HEK293 (cell line): ENCODE data around the gene JAML.
A peak's percentile ranks its signal among the peaks of the same experiment; 100 is the strongest.

ENCODE experiments used
- BCL6B ChIP-seq: fragments of 450-650 bp; formaldehyde crosslinking; IDR thresholded peaks from 2 replicates; pipeline ENCODE4 v1.5.1; 2017; ENCODE audit warnings: missing biosample characterization, missing genetic modification characterization
- ELK4 ChIP-seq: IDR thresholded peaks from 2 replicates; pipeline ENCODE4 v1.6.1; 2011; ENCODE audit warnings: mild to moderate bottlenecking, low read depth, low read length, borderline replicate concordance
- FEZF1 ChIP-seq: fragments of 450-650 bp; formaldehyde crosslinking; IDR thresholded peaks from 2 replicates; pipeline ENCODE4 v1.5.1; 2016; ENCODE audit warnings: missing biosample characterization, missing genetic modification characterization
- GFI1B ChIP-seq: fragments of 450-650 bp; formaldehyde crosslinking; IDR thresholded peaks from 2 replicates; pipeline ENCODE4 v1.5.1; 2016; ENCODE audit warnings: missing biosample characterization, missing genetic modification characterization
- HOXD13 ChIP-seq: sonication (generic); formaldehyde crosslinking; IDR thresholded peaks from 2 replicates; pipeline ENCODE4 v1.8.0; 2022; ENCODE audit warnings: missing genetic modification reagents, borderline replicate concordance
- KLF8 ChIP-seq: fragments of 450-650 bp; formaldehyde crosslinking; IDR thresholded peaks from 2 replicates; pipeline ENCODE4 v1.5.1; 2016; ENCODE audit warnings: missing biosample characterization, missing genetic modification characterization
- KLF9 ChIP-seq: fragments of 450-650 bp; formaldehyde crosslinking; IDR thresholded peaks from 2 replicates; pipeline ENCODE4 v1.5.1; 2016; ENCODE audit warnings: missing biosample characterization, missing genetic modification characterization, low read depth
- OVOL3 ChIP-seq: fragments of 450-650 bp; formaldehyde crosslinking; IDR thresholded peaks from 2 replicates; pipeline ENCODE4 v1.5.1; 2016; ENCODE audit warnings: missing biosample characterization, missing genetic modification characterization
- SP2 ChIP-seq: fragments of 450-650 bp; formaldehyde crosslinking; IDR thresholded peaks from 2 replicates; pipeline ENCODE4 v1.5.1; 2016; ENCODE audit warnings: missing biosample characterization, missing genetic modification characterization
- SP3 ChIP-seq: fragments of 450-650 bp; formaldehyde crosslinking; IDR thresholded peaks from 2 replicates; pipeline ENCODE4 v1.5.1; 2016; ENCODE audit warnings: missing biosample characterization, missing genetic modification characterization
- TRIM28 ChIP-seq: IDR thresholded peaks from 2 replicates; pipeline ENCODE4 v1.6.1; 2011; ENCODE audit warnings: low read length, control low read depth, borderline replicate concordance
- ZBTB44 ChIP-seq: fragments of 450-650 bp; IDR thresholded peaks from 2 replicates; pipeline ENCODE4 v1.5.1; 2018; ENCODE audit warnings: missing biosample characterization, mild to moderate bottlenecking, missing genetic modification characterization
- ZNF10 ChIP-seq: fragments of 450-650 bp; formaldehyde crosslinking; IDR thresholded peaks from 2 replicates; pipeline ENCODE4 v1.5.1; 2017; ENCODE audit warnings: missing biosample characterization, missing genetic modification characterization
- ZNF121 ChIP-seq: fragments of 450-650 bp; formaldehyde crosslinking; IDR thresholded peaks from 2 replicates; pipeline ENCODE4 v1.5.1; 2016; ENCODE audit warnings: missing biosample characterization, missing genetic modification characterization
- ZNF155 ChIP-seq: fragments of 450-650 bp; formaldehyde crosslinking; IDR thresholded peaks from 2 replicates; pipeline ENCODE4 v1.5.1; 2016; ENCODE audit warnings: missing biosample characterization, missing genetic modification characterization
- ZNF202 ChIP-seq: fragments of 450-650 bp; formaldehyde crosslinking; IDR thresholded peaks from 2 replicates; pipeline ENCODE4 v1.5.1; 2016; ENCODE audit warnings: missing biosample characterization, missing genetic modification characterization, borderline replicate concordance
- ZNF248 ChIP-seq: fragments of 450-650 bp; formaldehyde crosslinking; IDR thresholded peaks from 2 replicates; pipeline ENCODE4 v1.5.1; 2017; ENCODE audit warnings: missing biosample characterization, missing genetic modification characterization
- ZNF341 ChIP-seq: fragments of 450-650 bp; formaldehyde crosslinking; IDR thresholded peaks from 2 replicates; pipeline ENCODE4; 2016; ENCODE audit warnings: low read depth, missing biosample characterization, missing genetic modification characterization
- ZNF394 ChIP-seq: fragments of 450-650 bp; formaldehyde crosslinking; IDR thresholded peaks from 2 replicates; pipeline ENCODE4 v1.5.1; 2016; ENCODE audit warnings: missing biosample characterization, missing genetic modification characterization, mild to moderate bottlenecking, moderate library complexity, borderline replicate concordance
- ZNF416 ChIP-seq: fragments of 450-650 bp; formaldehyde crosslinking; IDR thresholded peaks from 2 replicates; pipeline ENCODE4 v1.5.1; 2016; ENCODE audit warnings: missing biosample characterization, missing genetic modification characterization
- ZNF514 ChIP-seq: fragments of 450-650 bp; formaldehyde crosslinking; IDR thresholded peaks from 2 replicates; pipeline ENCODE4 v1.5.1; 2016; ENCODE audit warnings: missing biosample characterization, missing genetic modification characterization
- ZNF549 ChIP-seq: fragments of 450-650 bp; IDR thresholded peaks from 2 replicates; pipeline ENCODE4 v1.5.1; 2018; ENCODE audit warnings: missing biosample characterization, missing genetic modification characterization, mild to moderate bottlenecking, inconsistent platforms, moderate library complexity
- ZNF580 ChIP-seq: fragments of 450-650 bp; formaldehyde crosslinking; IDR thresholded peaks from 2 replicates; pipeline ENCODE4 v1.5.1; 2016; ENCODE audit warnings: missing biosample characterization, missing genetic modification characterization
- ZNF585B ChIP-seq: fragments of 450-650 bp; formaldehyde crosslinking; IDR thresholded peaks from 2 replicates; pipeline ENCODE4 v1.5.1; 2016; ENCODE audit warnings: missing biosample characterization, missing genetic modification characterization
- ZNF624 ChIP-seq: fragments of 450-650 bp; formaldehyde crosslinking; IDR thresholded peaks from 2 replicates; pipeline ENCODE4 v1.5.1; 2017; ENCODE audit warnings: missing biosample characterization, missing genetic modification characterization
- ZNF658 ChIP-seq: fragments of 450-650 bp; formaldehyde crosslinking; IDR thresholded peaks from 2 replicates; pipeline ENCODE4; 2016; ENCODE audit warnings: missing biosample characterization, missing genetic modification characterization
- ZNF707 ChIP-seq: fragments of 450-650 bp; formaldehyde crosslinking; IDR thresholded peaks from 2 replicates; pipeline ENCODE4 v1.5.1; 2016; ENCODE audit warnings: missing biosample characterization, missing genetic modification characterization
- ZNF76 ChIP-seq: fragments of 450-650 bp; formaldehyde crosslinking; IDR thresholded peaks from 2 replicates; pipeline ENCODE4; 2016; ENCODE audit warnings: low read depth, missing biosample characterization, missing genetic modification characterization, borderline replicate concordance
- ZNF776 ChIP-seq: fragments of 450-650 bp; formaldehyde crosslinking; IDR thresholded peaks from 2 replicates; pipeline ENCODE4 v1.5.0; 2017; ENCODE audit warnings: missing biosample characterization, missing genetic modification characterization, borderline replicate concordance
- ZNF785 ChIP-seq: fragments of 450-650 bp; formaldehyde crosslinking; IDR thresholded peaks from 2 replicates; pipeline ENCODE4 v1.5.1; 2016; ENCODE audit warnings: missing biosample characterization, missing genetic modification characterization
- TF ChIP-seq, protein P1 (sequence below): fragments of 450-650 bp; formaldehyde crosslinking; IDR thresholded peaks from 2 replicates; pipeline ENCODE4 v1.5.1; 2017; ENCODE audit warnings: missing biosample characterization, missing genetic modification characterization
- TF ChIP-seq, protein P2 (sequence below): fragments of 450-650 bp; formaldehyde crosslinking; IDR thresholded peaks from 2 replicates; pipeline ENCODE4 v1.5.1; 2016; ENCODE audit warnings: missing biosample characterization, missing genetic modification characterization
- TF ChIP-seq, protein P3 (sequence below): fragments of 450-650 bp; formaldehyde crosslinking; IDR thresholded peaks from 2 replicates; pipeline ENCODE4 v1.5.1; 2016; ENCODE audit warnings: missing biosample characterization, missing genetic modification characterization

JAML gene

DNA sequence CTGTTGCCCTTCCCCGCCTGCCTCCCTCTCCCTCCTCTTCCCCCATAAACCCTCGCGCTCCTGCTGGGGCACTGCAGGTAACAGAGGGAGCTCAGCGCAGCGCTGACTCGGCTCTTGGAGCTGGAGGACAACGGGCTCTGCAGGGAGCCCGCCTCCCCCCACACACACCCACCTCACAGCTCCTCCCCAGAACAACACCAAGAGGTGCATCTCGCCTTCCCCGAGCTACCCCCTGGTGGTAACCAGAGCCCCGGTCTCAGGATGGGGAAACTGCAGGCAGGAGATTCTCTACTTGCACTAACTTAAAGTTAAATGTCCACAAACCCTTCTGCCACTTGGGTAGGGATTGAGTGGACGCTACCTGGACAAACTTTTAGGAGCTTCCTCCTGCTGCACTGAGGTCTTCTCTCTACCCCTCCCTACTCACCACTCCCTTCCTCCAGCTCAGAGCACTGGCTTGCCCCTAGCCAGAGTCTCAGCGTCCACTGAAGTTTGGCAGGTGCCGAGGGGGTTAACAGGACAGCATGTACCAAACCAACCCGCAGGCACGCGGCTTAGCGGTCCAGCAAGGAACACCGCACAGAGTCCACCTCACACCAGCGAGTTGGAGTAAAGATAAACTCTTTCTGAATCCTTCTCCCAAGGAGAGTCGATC is 68.2 kb downstream of the JAML start (continued):
- TF ChIP-seq, protein P1, sequence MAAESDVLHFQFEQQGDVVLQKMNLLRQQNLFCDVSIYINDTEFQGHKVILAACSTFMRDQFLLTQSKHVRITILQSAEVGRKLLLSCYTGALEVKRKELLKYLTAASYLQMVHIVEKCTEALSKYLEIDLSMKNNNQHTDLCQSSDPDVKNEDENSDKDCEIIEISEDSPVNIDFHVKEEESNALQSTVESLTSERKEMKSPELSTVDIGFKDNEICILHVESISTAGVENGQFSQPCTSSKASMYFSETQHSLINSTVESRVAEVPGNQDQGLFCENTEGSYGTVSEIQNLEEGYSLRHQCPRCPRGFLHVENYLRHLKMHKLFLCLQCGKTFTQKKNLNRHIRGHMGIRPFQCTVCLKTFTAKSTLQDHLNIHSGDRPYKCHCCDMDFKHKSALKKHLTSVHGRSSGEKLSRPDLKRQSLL: no peak
- TF ChIP-seq ZBTB44 (no peak), HOXD13 (no peak), SP3 (tag by site-specific recombination) (peak; percentile 53), ZNF549 (tag by site-specific recombination) (no peak), ZNF785 (tag by site-specific recombination) (no peak), ZNF202 (tag by site-specific recombination) (no peak), BCL6B (tag by site-specific recombination) (no peak), GFI1B (tag by site-specific recombination) (no peak), ZNF248 (no peak), ZNF121 (no peak), ZNF776 (tag by site-specific recombination) (no peak), ZNF658 (tag by site-specific recombination) (no peak), ZNF624 (tag by site-specific recombination) (no peak), KLF8 (tag by site-specific recombination) (no peak), ZNF394 (no peak), ELK4 (no peak), ZNF514 (tag by site-specific recombination) (no peak), ZNF155 (tag by site-specific recombination) (no peak), ZNF341 (tag by site-specific recombination) (peak; percentile 6), ZNF10 (no peak), TRIM28 (peak; percentile 57; the same call in 1 of the 2 replicates), ZNF580 (tag by site-specific recombination) (no peak), ZNF76 (peak; percentile 71), FEZF1 (tag by site-specific recombination) (no peak), OVOL3 (tag by site-specific recombination) (no peak), ZNF585B (no peak), KLF9 (tag by site-specific recombination) (peak; percentile 56; the same call in 1 of the 2 replicates), ZNF707 (tag by site-specific recombination) (no peak), ZNF416 (no peak), SP2 (tag by site-specific recombination) (0 out of 2 replicates have a peak, but pooled peaks have one; percentile 23)
- TF ChIP-seq, protein P2, sequence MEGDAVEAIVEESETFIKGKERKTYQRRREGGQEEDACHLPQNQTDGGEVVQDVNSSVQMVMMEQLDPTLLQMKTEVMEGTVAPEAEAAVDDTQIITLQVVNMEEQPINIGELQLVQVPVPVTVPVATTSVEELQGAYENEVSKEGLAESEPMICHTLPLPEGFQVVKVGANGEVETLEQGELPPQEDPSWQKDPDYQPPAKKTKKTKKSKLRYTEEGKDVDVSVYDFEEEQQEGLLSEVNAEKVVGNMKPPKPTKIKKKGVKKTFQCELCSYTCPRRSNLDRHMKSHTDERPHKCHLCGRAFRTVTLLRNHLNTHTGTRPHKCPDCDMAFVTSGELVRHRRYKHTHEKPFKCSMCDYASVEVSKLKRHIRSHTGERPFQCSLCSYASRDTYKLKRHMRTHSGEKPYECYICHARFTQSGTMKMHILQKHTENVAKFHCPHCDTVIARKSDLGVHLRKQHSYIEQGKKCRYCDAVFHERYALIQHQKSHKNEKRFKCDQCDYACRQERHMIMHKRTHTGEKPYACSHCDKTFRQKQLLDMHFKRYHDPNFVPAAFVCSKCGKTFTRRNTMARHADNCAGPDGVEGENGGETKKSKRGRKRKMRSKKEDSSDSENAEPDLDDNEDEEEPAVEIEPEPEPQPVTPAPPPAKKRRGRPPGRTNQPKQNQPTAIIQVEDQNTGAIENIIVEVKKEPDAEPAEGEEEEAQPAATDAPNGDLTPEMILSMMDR (tag by site-specific recombination): no peak
- TF ChIP-seq, protein P3, sequence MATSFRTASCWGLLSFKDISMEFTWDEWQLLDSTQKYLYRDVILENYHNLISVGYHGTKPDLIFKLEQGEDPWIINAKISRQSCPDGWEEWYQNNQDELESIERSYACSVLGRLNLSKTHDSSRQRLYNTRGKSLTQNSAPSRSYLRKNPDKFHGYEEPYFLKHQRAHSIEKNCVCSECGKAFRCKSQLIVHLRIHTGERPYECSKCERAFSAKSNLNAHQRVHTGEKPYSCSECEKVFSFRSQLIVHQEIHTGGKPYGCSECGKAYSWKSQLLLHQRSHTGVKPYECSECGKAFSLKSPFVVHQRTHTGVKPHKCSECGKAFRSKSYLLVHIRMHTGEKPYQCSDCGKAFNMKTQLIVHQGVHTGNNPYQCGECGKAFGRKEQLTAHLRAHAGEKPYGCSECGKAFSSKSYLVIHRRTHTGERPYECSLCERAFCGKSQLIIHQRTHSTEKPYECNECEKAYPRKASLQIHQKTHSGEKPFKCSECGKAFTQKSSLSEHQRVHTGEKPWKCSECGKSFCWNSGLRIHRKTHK (tag by site-specific recombination): no peak
